CD4-positive, alpha-beta T cell treated with Interleukin-2 at 100 ng/mL for 4 hours (primary cell): ENCODE measurements around the gene MAPK9.

Experiments used
- DNase-seq: peaks from one replicate; pipeline ENCODE4 v3.0.0-alpha.2; 2020; ENCODE audit warnings: low spot score

MAPK9 gene

DNA sequence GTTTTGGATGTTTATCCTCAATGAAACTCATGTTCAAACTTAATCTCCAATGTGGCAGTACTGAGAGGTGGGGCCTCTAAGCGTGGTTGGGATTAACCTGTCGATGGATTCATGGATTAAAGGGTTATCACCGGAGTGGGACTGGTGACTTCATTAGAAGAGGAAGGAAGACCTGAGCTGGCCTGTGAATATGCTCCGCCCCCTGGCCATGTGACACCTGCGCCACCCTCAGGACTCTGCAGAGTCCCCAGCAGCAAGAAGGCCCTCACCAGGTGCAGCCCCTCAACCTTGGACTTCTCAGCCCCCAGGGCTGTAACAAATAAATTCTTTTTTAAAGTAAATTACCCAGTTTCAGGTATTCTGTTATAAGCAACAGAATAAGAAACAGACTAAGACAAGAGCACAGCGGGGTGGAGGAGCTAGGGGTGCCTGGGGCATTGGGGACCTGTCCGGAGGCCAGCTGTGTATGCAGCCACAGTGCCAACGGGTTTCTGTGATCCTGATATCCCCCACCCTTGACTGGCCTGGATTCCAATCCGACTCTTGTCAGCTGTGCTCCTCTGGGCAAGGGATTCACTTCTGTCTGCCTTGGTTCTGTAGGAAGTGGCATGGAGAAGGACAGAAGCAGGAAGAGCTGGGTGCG, 3.2 kb upstream of the MAPK9 start:
- no peak for DNase-seq

DNA sequence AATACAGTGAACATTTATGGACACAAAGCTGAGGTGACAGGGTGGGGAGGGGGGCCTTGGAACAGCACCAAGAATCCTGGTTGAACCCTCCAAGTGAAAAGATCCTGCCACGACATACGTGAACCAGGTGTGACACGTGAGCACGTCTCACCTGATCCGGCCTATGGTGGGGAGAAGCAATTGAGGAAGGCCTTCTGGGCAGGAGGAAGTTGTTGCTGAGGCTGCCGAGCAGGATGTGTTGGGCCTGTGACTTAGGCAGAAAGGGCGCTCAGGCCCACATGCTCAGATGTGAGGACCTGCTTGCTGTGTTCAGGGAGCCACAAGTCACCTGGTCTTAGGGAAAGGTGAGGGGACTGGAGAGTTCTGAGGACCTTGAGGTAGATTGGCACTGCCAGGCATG, 2.5 kb upstream of the MAPK9 start:
- no peak for DNase-seq

DNA sequence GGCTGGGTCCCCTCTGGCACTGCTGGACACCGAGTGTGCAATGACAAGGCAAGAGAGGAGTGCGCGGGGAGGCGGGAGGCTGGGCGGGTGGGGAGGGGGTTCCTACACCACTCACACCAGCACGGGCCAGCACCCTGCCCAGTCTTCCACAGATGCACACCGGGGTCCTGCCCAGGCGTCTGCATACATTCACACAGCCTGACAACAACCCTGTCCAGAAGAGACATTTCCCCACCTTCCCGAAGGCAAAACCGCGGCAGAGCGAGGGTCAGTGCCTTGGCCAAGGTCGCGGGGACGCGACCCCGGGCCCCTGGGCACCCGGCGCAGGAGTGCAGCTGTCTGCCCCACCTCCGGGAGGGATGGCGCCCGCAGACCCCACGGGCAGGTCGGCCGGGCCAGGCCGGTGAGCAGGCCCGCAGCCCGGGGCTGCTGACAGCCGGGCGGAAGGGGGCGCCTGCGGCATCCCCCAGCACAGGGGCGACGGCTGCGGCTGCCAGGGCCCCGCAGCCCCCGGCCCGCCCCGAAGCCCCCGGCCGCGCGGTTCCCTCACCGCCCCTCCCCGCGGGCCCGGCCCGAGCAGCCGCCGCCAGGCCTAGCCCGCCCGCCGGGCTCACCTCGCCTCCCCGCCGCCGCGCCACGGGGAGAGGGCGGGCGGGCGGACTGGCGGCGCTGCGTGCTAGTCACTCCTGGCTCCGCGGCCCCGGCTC, 496 bp downstream of the MAPK9 start:
- no peak for DNase-seq

DNA sequence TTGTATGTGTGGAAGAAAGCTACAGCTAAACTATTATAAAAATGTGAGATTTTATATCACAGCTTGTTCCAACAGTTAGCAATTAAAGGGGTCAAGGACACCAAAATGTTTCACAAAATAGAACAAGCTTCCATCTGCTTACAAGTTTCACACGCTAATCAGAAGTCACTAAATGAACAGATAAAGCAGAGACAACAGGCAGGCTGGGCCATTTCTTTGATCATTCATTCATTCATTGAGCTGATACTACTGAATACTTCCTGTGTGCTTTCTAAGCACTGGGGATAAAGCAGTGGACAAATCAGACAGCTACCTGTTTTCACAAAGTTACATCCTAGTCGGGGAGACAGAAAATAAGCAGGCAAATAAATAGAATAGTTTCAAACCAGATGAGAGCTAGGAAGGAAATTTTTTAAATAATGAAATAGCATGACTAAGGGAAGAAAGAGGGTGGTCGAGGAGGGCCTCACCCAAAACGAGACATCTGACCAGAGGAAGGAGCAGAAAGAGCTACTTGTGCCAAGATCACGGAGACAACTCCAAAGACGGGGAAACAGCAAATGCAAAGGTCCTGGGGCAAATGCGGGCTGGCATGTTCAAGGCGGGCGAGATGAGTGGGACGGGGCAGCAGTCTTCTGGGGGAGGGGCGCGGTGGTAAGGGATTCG, 1.2 kb downstream of the MAPK9 start:
- DNase-seq = no peak

DNA sequence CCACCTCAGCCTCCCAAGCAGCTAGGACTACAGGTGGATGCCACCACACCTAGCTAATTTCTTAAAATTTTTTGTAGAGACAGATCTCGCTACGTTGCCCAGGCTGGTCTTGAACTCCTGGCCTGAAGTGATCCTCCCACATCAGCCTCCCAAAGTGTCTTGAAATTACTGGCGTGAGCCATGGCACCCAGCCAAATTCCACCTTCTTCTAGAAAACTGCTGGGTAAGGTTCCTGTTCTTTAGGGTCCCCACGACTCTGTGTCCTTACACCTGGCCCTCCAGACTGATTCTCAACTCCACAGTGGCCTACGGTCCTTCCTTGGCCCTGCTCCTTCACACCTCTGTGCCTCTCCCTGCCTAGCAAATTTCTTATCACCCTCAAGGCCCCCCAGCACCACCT, 1.9 kb downstream of the MAPK9 start:
- no peak for DNase-seq

DNA sequence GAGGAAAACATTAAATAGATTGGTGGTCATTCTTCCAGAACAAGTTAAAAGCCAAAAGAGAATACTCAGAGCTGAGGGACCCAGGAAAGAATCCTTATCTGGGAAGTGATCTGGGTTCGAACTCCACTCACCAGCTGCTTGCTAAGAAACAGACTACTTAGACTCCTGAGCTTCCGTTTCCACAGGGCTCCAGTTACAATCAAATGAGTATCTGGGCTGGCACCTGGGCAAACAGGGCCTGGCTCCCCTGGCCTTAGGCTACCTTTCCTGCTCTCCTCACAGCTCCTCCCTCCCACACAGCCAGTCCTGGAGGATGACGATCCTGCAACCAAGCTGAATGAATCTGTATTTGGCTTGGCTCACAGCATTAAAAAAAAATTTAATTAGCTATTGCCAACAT, 2.5 kb downstream of the MAPK9 start:
- DNase-seq = no peak

DNA sequence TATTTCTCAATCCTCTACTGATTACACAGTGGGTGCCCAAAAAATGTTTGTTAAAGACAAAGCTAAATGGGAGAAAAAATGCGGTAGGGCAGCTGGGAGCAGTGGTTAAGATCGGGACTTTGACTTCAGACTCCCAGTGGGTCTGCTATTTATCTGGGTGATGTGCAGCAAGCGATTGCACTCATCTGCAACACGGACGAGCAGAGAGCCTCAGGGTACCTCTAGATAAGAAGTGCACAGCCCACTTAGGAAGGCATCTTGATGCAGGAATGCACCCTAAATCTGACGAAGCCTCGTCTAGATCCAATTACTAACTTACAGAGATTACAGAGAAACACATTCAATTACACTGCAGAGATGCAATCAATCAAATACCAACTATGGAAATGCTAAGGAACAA, 4.0 kb downstream of the MAPK9 start:
- no peak for DNase-seq

DNA sequence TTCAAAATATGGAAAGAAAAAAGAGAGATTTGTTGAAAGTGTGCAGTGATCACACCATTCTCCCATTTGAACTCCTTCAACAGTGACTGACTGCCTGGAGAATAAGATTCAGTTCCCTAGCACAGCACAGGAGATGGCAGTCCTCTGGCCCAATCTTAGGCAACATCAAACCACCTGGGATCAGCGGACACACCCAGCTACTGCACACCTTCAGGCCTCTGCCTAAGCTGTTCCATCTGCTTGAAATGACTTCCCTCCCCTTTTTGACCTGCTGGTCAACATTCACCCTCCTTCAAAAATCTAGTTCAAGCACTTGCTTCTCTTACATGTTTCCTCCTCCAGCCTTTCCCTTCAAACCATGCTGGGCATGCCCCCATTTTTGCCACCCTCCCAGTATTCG, 4.5 kb downstream of the MAPK9 start:
- DNase-seq = no peak

DNA sequence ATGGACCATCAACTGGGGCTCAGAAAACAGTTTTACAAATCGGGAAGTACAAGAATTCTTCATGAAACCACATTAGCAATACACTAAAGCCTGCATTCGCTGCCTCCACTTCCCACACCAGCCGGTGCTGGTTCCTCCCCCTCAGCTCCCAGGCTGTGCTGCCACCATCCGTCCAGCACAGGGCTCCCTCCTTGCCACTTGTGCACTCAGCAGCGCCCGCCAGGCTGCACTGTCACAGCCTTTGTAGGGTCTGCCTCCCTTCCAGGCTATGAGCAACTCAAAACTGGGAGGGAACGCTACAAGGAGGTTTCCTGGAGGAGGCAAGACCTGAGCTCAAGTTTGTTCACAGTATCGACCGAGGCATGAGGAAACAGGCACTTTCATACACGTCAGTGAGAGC, 7.7 kb downstream of the MAPK9 start:
- DNase-seq = no peak

DNA sequence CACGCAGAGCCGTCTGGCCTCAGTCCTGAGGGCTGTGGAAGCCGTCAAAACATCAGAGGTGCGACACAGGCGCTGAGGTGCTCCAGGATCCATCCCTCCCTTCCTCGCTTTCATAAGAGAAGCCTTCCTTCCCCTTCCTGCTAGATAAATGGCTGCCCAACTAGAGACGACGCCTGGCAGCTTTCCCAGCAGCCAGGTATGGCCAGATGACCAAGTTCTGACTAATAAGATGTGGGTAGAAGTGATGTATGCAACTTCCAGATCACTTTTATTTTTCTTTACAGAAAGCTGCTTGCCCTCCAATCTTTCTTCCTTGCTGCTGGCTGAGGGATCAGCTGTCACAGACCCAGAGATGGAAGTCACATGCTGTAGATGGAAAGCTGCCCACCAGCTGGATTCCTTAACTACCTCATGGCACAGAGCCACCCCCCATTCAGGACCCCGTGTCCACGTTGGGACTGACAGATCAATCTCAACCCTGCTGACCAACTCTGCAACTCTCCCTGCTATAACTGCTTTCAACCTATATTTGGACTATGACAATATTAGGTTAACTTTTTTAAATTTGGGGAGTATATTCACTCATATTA, 8.8 kb downstream of the MAPK9 start:
- DNase-seq = no peak

DNA sequence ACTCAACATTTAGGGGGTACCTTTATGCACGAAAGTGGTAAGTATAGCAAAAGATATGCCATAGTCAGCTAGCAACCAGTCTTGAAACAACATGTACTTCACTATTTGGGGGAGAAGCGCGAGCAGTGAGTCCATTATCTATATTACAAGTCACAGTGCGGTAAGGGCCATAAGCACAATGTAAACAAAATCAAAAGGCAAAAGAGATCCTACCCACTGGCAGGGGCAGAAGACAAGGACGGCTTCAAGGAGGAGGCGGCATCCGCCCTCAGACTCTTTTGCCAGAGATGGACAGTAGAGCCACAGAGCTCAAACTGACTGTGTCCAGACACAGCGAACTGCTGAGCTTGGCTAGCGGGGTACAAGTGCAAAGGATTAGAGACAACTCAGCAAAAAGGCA, 9.6 kb downstream of the MAPK9 start:
- no peak for DNase-seq

DNA sequence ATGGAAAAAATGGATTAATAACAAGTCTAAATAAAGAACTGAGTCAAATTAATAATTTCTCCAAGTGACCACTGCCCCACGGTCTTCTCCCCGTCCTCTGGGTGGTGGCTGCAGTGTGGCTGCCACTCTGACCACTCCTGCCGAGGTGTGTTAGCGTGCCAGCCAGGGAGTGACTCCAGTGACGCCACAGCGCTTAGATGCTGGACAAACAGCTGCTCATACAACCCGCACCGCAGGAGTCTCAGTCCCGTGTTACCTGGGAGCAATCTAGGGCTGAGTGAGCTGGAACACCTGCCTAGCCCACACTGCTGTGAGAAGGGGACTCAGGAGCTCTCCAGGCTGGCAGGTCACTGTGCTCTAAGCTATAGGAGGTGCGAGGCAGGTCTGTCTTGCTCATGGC, 10.2 kb downstream of the MAPK9 start:
- DNase-seq = no peak

DNA sequence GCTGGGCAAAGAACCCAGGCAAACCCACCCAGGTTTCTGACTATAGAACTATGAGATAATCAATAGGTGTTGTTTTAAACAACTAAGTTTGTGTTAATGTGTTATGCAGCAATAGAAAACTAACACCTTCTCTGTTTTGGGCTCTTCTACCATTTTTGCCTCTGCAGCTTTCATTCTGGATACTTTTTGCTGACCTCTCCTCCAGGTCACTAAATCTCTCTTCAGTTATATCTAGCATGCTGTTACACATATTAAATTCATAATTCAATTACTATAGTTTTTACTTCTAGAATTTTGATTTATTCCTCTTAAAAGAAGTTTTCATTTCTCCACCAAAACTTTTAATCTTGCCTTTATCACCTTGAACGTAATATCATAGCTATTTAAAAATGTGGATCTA, 17.2 kb downstream of the MAPK9 start:
- DNase-seq = no peak

DNA sequence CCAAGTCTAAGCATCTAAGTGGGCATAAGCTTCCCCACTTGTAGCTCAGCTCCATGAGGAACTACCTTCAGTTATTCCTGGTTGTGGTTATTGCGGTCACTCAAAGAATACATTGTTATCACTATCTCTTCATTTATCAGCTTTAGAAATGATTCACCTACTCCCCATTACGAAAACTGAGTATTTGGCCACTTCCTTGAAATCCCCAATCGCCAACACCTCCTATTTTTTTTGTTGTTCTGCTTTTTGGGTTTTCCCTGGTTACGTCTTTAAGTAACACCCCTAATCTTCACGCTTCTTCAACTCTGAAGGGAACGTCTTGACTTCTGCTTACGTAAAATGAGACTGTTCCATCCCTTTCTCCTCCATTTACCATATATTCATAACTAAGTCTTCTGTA, 20.7 kb downstream of the MAPK9 start:
- no peak for DNase-seq

DNA sequence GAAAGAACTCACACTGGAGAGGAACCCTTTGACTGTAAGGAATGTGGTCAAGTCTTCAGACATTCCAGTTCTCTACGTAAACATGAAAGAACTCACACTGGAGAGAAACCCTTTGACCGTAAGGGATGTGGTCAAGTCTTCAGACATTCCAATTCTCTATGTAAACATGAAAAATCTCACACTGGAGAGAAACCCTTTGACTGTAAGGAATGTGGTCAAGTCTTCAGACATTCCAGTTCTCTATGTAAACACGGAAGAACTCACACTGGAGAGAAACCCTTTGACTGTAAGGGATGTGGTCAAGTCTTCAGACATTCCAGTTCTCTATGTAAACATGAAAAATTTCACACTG, 32.6 kb downstream of the MAPK9 start:
- no peak for DNase-seq

DNA sequence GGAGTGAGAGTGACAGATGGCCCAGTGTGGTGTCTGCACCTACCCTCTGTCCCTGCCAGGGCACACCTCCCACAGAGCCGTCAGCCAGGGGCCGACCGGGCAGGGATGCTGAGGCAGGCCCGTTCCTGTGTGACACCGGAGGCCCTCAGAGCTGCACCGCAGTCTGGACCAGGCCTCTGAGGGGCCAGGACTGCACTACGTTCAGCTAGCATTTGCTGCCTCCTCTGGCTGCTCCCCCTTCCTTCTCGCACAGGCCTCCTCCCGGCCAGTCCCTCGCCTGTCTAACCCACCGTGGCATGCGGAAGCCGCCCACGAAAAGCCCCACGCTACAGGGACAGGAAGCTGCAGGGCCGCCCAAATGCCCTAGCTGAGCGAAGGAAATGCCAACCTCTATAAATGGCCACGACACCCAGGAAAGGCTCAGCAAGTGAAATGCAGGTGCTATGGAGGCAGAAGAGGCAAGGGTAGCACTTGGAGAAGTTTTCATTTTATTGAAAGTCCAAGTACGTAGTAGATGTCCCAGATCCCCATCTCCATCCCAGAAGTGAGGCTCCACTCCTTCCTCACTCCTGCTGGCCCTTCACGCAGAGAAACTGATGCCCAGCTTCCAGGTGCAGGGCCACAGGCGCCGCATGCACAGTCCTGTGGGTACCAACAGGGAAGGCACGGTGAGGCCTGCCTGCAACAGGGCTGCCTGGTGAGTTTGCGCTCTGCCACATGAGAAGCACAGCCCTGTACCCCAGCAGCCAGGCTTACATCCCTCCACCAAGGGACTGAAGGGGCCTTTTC, 38.7 kb downstream of the MAPK9 start:
- DNase-seq = no peak

DNA sequence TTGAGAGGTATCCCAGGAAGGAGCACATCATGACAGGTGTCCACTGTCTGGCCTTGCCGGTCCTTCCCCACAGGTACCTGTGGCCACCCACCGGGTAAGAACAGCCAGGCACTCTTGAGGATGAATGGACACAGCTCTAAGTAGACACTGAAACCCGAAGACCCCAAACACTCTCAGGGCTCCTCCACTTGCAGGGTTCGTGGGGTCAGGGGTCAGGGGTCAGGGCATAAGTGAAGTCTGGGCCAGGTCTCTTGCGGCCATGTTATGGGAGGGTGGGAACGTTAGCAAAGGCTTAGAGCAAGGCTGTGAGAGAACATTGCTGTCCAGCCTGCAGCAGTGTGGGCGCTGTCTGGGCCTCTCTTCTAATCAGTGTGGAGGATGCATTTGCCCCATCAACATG, 40.0 kb downstream of the MAPK9 start:
- no peak for DNase-seq

DNA sequence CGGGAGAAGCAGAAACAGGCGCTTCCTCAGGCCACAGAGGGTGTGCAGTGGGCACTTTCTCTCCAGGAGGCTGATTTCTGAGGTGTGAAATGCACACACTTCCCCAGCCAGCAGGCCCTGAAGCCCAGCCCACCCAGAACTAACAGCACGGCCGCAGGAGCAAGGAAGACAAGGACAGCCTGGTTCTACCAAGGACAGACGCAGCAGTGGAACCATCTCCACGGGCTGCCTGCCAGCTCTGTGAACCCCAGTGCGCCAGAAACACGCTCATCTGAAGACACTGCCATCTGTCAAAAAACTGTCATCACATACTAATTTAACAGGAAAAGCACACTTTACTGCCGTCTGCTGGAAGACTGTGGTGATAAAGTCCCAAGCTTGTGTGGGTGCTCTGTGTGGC, 40.7 kb downstream of the MAPK9 start:
- DNase-seq = no peak

DNA sequence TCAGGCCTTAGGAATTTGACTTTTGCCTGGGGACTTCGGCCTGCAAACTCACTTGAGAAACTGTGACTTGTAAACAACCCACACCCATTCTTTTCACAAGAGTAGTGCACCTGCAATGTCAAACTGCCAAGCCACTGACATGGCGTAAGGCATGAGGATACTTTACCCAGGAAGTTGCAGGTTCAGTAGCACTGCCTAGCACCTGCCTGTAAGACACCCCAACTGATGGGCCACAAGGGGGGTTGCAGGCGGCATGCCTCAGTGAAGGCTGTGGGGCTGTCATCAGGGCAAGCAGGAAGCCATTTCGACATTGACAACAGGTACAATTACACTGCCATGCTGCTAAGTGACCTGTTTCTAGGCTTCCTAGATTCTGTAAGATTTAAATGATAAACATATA, 41.6 kb downstream of the MAPK9 start:
- no peak for DNase-seq

DNA sequence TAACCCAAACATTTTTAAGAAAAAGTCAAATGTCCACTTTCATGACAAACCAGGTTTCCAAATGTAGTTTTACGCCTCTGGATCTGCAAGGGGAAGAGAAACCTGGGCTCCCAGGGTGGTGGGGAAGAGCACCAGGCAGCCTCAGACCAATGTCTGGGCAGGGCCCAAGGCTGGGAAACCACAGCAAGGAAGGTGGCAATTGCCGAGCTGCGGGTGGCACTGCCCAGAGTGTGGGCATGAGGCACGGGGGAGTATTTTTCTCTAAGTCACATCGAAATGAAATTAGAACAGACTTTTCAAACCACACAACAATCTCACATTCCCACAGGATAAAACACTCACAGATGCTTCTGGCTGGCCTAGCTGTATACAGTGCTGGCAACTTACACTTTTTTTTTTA, 50.3 kb downstream of the MAPK9 start:
- DNase-seq = no peak

DNA sequence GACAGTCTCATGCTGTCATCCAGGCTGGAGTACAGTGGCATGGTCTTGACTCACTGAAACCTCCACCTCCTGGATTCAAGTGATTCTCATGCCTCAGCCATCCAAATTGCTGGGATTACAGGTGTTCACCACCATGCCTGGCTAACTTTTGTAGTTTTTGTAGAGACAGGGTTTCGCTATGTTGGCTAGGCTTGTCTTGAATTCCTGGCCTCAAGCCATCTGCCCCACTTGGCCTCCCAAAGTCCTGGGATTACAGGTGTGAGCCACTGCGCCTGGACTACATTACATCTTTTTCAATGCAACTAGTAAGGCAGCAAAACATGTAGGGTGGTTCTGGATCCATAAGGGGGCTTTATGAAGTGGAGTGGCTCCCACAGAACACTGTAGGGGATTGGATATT, 53.3 kb downstream of the MAPK9 start:
- no peak for DNase-seq

DNA sequence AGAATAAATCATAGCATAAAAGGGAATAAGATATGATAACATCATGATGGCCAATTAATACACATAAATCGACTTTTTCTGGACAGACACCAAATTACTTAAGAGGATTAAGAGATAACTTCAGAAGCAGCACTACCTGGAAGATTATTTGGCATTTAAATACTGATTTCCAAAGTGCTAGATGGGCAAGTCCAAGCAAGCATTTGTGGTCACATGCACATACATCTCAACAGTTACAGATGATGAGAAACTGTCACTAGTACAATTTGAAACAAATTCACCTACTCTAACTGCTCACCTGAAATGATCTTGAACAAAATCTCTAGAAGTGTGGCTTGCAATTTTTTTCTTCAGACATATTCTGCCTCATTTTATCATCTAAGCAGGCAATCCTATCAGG, 56.0 kb downstream of the MAPK9 start:
- no peak for DNase-seq

DNA sequence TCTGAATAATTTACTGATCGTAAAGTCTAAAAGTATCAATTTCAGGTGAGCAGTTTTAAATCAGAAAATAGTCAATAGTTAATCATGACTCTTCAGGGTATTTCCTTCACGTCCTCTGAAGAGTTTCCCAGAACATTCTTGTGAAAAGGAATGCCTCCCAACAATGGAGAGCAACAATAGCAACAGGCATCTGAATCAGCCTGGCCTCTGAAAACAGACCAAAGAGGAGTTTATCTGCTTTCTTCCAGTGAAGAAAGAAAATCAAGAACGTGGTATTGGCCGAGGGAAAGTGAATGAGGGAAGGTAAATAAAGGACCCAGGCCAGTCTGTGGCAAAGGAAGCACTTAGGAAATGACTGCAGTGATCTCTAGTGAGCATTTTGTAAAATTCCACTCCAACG, 56.8 kb downstream of the MAPK9 start:
- no peak for DNase-seq
